Activated naive CD4-positive, alpha-beta T cell treated with anti-CD3 and anti-CD28 coated beads, Interleukin-2, amount 10 ng/mL, durations not matched to agents 7 days and 5 days (primary cell): ENCODE results near the gene FIS1.

Experiments used
- CTCF ChIA-PET: fragments of 350-600 bp; sonication (Branson Sonifier 250); formaldehyde crosslinking; loops from one replicate; lab custom pipeline; 2021; ENCODE audit warnings: antibody characterized with exemption; lab: Charles Lee
- DNase-seq: peaks from one replicate; pipeline ENCODE4 v3.0.0-alpha.2; 2020
- H3K27ac Mint-ChIP-seq: one replicate; pipeline ENCODE4 v1.8.0; 2021; ENCODE audit warnings: mild to moderate bottlenecking, moderate library complexity, mixed read lengths
- H3K27me3 Mint-ChIP-seq: one replicate; pipeline ENCODE4 v1.8.0; 2021; ENCODE audit warnings: mild to moderate bottlenecking, mixed read lengths
- H3K36me3 Mint-ChIP-seq: one replicate; pipeline ENCODE4 v1.8.0; 2021; ENCODE audit warnings: mixed read lengths
- H3K4me1 Mint-ChIP-seq: one replicate; pipeline ENCODE4 v1.8.0; 2021; ENCODE audit warnings: mixed read lengths
- H3K4me3 Mint-ChIP-seq: one replicate; pipeline ENCODE4 v1.8.0; 2021; ENCODE audit warnings: mild to moderate bottlenecking, moderate library complexity, mixed read lengths
- H3K9me3 Mint-ChIP-seq: one replicate; pipeline ENCODE4 v1.8.0; 2021; ENCODE audit warnings: mixed read lengths

Gene FIS1

DNA sequence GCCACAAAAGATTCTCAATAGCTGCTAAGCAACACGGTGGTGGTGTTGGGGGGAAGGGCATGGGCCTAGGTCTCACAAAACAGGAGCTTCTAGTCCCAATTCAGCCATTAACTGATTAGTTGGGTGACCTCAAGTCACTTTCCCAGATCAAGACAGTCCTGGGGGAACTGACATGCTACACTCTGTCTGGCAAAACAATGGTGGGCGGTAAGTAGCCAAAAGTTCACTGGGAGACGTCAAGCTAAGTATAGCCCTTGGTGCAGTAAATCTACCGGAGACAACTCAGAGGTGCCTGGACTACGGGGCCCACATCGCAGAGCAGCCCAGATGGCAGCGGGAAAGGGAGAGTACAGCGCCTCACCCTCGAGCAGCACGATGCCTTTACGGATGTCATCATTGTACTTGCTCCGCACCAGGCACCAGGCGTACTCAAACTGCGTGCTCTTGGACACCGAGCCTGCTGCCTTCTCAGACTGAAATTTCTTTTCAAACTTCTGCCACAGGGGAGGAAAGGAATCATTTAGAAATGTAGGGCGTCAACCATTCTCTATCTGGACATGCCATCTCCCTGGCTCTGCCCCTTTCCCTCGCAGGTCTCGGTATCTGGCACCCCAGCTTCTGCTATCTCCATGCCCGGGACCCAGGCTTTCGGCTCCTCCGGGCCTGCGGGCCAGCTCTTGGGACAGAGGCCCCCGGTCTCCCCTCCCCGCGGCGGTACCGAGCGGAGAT lies 1.1 kb downstream of the FIS1 start:
- Mint-ChIP-seq H3K4me3 (peak overlapping the region; percentile 92), H3K36me3 (peaks cover 39% of the 10 kb centered on the region), H3K4me1 (peaks cover 48% of the 10 kb centered on the region), H3K27ac (peak overlapping the region; percentile 97), H3K27me3 (no peaks in the 10 kb centered on the region), H3K9me3 (no peaks in the 10 kb centered on the region)
- CTCF ChIA-PET: interaction anchor here (0.6 to 4.3 kb wide), 16 partner anchors 8 to 121 kb away, joined by 3 to 33 read pairs (median 6); partner anchors contain the start of genes PLOD3 and ZNHIT1
- peak; percentile 39 for DNase-seq

DNA sequence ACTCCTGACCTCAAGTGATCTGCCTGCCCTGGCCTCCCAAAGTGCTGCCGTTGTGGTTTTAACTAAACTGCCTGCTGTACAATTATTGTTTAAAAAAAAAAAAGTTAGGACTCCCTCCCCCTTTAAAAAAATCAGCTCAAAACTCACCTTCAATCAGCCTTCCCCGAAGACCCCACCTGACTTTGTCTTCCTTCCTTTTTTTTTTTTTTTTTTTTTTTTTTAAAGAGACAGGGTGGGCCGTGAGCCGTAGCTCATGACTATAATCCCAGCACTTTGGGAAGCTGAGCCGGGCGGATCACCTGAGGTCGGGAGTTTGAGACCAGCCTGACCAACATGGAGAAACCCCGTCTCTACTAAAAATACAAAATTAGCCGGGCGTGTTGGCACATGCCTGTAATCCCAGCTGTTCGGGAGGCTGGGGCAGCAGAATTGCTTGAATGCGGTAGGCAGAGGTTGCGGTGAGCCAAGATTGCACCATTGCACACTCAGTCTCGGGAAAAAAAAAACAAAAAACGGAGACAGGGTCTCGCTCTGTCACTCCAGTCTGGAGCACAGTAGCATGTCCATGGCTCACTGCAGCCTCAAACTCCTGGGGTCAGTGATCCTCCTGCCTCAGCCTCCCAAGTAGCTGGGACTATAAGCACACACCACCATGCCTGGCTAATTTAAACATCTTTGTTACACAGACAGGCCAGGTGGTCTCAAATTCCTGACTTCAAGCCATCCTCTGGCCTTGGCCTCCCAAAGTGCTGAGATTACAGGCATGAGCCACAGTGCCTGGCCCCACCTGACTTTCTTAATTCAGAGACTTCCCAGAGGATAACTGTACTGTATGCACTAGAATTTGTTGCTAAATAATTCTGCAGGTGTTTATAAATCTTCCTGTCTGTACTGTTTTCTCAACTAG lies 3.2 kb downstream of the FIS1 start:
- no peaks in the 10 kb centered on the region for H3K9me3 Mint-ChIP-seq
- peaks cover 31% of the 10 kb centered on the region for H3K36me3 Mint-ChIP-seq
- CTCF ChIA-PET: interaction anchor here (3.5 to 4.3 kb wide), 2 partner anchors 41 to 98 kb away, joined by 20 to 21 read pairs; no protein-coding TSS in a partner anchor
- no peaks in the 10 kb centered on the region for H3K27me3 Mint-ChIP-seq
- H3K4me1 Mint-ChIP-seq: peaks cover 39% of the 10 kb centered on the region
- no peak overlapping the region for H3K4me3 Mint-ChIP-seq
- no peak for DNase-seq
- H3K27ac Mint-ChIP-seq: no peak overlapping the region

- H3K9me3 Mint-ChIP-seq: no peaks in the 10 kb centered on the region
- H3K27ac Mint-ChIP-seq: no peak overlapping the region
- CTCF ChIA-PET: interaction anchor here (0.5 kb wide), 1 partner anchor 40 kb away, joined by 3 read pairs; no protein-coding TSS in a partner anchor
Measured at GRCh38 chr7:101241015-101241363, 3.9 kb downstream of the FIS1 start.

GRCh38 chr7:101240226-101241014 lies 4.5 kb downstream of the FIS1 start:
- no peak overlapping the region for H3K27ac Mint-ChIP-seq
- H3K4me3 Mint-ChIP-seq: no peak overlapping the region
- H3K27me3 Mint-ChIP-seq: no peaks in the 10 kb centered on the region
- no peak for DNase-seq
- H3K36me3 Mint-ChIP-seq: peaks cover 32% of the 10 kb centered on the region
- no peaks in the 10 kb centered on the region for H3K9me3 Mint-ChIP-seq
- H3K4me1 Mint-ChIP-seq: peaks cover 33% of the 10 kb centered on the region
- CTCF ChIA-PET: interaction anchor here (0.5 kb wide), 1 partner anchor 41 kb away, joined by 3 read pairs; no protein-coding TSS in a partner anchor

More at GRCh38 chr7:101241015-101241363, 3.9 kb downstream of the FIS1 start:
- Mint-ChIP-seq H3K4me1 (peaks cover 39% of the 10 kb centered on the region), H3K36me3 (peaks cover 33% of the 10 kb centered on the region), H3K27me3 (no peaks in the 10 kb centered on the region), H3K4me3 (no peak overlapping the region)
- no peak for DNase-seq

GRCh38 chr7:101239951-101240220 lies 5.0 kb downstream of the FIS1 start:
- no peak for DNase-seq
- CTCF ChIA-PET: no interaction called here
- H3K27me3 Mint-ChIP-seq: no peaks in the 10 kb centered on the region
- no peaks in the 10 kb centered on the region for H3K9me3 Mint-ChIP-seq
- no peak overlapping the region for H3K4me3 Mint-ChIP-seq
- H3K4me1 Mint-ChIP-seq: peaks cover 28% of the 10 kb centered on the region
- no peak overlapping the region for H3K27ac Mint-ChIP-seq
- peaks cover 28% of the 10 kb centered on the region for H3K36me3 Mint-ChIP-seq

DNA sequence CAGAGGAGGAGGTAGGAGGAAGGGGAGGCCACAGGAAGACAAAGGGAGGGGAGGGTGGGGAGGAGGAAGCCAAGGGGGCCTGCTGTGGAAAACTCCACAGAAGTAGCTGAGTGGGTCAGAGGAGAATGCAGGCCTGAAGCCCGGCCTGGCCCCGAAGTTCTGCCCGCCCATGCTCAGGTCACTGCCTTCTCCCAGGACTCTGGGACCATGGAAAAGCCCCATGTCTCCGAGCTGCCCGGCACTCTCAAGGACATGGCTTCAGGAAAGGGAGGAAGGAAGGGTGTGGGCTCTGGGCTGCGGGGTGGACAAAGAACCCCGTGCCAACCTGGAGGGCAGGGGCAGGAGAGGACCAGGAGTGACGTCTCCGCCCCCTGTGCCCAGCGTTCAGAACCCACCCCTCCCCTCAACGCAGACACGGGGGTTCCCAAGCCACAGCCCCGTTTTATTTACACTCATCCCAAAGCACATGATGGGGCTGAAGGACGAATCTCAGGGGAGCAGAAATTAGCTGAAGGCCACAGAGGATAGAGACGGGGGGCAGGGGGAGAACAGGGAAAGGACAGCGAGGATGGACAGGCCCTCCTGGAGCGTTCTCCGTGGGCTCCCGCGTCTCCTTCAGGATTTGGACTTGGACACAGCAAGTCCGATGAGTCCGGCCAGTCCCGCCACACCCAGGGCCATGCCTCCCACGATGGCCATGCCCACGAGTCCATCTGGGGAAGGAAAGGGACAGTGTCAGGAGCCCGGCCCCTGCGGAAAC lies 5.5 kb downstream of the FIS1 start:
- Mint-ChIP-seq H3K27ac (no peak overlapping the region), H3K27me3 (no peaks in the 10 kb centered on the region), H3K36me3 (peaks cover 26% of the 10 kb centered on the region), H3K4me1 (peaks cover 25% of the 10 kb centered on the region), H3K9me3 (no peaks in the 10 kb centered on the region), H3K4me3 (no peak overlapping the region)
- CTCF ChIA-PET: no interaction called here
- no peak for DNase-seq

GRCh38 chr7:101238226-101239182 lies 6.4 kb downstream of the FIS1 start:
- H3K27ac Mint-ChIP-seq: no peak overlapping the region
- CTCF ChIA-PET: interaction anchor here (1.5 kb wide), 1 partner anchor 53 kb away, joined by 7 read pairs; no protein-coding TSS in a partner anchor

DNA sequence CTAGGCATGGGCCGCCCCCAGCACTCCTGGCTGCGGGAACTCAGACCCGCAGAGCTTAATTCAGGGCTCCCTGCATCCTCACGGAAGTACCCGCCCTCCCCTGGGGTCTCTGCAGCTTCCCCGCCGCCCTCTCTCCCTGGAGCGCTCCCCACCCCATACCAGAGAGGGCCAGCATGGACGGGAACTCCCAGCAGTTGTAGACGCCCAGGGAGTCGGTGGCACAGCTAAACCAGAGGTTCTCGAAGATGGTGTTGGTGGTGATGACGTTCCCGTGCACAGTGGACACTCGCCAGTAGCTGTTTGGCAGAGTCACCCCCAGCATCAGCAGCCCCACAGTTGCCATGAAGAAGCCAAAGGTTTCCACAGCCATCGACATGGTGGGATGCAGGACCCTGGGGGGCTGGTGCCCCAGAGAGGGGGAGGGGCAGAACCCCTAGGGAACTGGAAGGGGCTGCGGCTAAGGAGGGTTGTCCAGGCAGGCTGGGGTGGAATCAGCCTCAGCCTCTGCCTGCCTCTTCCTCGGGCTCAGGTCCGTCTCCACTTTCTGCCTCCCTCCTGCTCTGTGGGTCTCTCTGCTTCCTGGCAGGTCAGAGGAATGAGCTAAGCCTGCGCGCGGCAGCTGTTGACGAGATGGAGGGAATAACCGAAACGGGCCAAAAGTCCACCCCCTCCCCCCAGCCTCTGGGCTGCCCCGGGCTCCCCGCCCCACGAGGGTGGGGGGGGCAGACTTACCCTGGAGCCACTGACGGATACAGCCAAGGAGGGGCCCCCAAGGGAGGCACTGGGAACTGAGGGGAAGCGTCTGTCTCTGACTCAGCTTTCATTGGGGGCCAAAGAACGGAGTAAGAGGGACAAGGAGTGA lies 7.4 kb downstream of the FIS1 start, which contains the start of gene CLDN15:
Gene CLDN15 (minus strand): TSS at position 597 of the 862 bp plus-strand sequence. CDS start 221 bp downstream, at position 376.
- no peaks in the 10 kb centered on the region for H3K9me3 Mint-ChIP-seq
- CTCF ChIA-PET: interaction anchor here (1.5 kb wide), 1 partner anchor 54 kb away, joined by 7 read pairs; no protein-coding TSS in a partner anchor
- no peak within 1 kb of the TSS for H3K4me3 Mint-ChIP-seq
- peaks cover 16% of the 10 kb centered on the region for H3K36me3 Mint-ChIP-seq
- no peak for DNase-seq
- no peaks in the 10 kb centered on the region for H3K27me3 Mint-ChIP-seq
- H3K4me1 Mint-ChIP-seq: peaks cover 7% of the 10 kb centered on the region
- no peak within 1 kb of the TSS for H3K27ac Mint-ChIP-seq

More at GRCh38 chr7:101238226-101239182, 6.4 kb downstream of the FIS1 start:
- Mint-ChIP-seq H3K9me3 (no peaks in the 10 kb centered on the region), H3K27me3 (no peaks in the 10 kb centered on the region), H3K36me3 (peaks cover 20% of the 10 kb centered on the region), H3K4me3 (no peak overlapping the region), H3K4me1 (peaks cover 16% of the 10 kb centered on the region)
- no peak for DNase-seq

GRCh38 chr7:101236292-101236835 lies 8.5 kb downstream of the FIS1 start:
- Mint-ChIP-seq H3K4me3 (no peak overlapping the region), H3K27me3 (no peaks in the 10 kb centered on the region), H3K27ac (no peak overlapping the region), H3K36me3 (peaks cover 16% of the 10 kb centered on the region), H3K4me1 (peaks cover 5% of the 10 kb centered on the region), H3K9me3 (no peaks in the 10 kb centered on the region)
- CTCF ChIA-PET: interaction anchor here (0.6 to 1.5 kb wide), 2 partner anchors 55 to 172 kb away, joined by 3 to 7 read pairs; no protein-coding TSS in a partner anchor
- DNase-seq: no peak

DNA sequence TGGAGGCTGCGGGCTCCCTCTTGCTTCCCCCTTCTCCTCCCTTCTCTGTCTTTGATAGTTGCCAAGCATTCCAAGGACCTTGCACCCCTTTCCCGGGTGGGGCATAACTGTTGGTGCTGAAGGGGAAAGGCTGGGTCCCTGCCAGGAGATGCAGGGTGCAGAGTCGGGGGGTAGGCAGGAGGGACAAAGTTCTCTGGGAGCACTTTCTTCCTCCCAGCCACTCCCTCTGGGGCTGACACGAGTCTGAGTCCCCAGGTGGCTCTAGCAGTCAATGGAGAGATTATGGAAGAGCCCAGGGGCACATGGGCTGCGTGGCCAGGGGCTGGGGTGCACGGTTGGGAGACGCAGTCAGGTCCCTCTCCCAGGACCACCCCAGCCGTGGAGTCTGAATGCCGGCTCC lies 9.4 kb downstream of the FIS1 start:
- CTCF ChIA-PET: interaction anchor here (0.6 to 3.1 kb wide), 3 partner anchors 9 to 173 kb away, joined by 3 to 16 read pairs (median 13); partner anchors contain the start of gene FIS1
- Mint-ChIP-seq H3K4me1 (peaks cover 3% of the 10 kb centered on the region), H3K27me3 (no peaks in the 10 kb centered on the region), H3K9me3 (no peaks in the 10 kb centered on the region), H3K4me3 (no peak overlapping the region), H3K27ac (no peak overlapping the region), H3K36me3 (peaks cover 15% of the 10 kb centered on the region)
- DNase-seq: no peak

DNA sequence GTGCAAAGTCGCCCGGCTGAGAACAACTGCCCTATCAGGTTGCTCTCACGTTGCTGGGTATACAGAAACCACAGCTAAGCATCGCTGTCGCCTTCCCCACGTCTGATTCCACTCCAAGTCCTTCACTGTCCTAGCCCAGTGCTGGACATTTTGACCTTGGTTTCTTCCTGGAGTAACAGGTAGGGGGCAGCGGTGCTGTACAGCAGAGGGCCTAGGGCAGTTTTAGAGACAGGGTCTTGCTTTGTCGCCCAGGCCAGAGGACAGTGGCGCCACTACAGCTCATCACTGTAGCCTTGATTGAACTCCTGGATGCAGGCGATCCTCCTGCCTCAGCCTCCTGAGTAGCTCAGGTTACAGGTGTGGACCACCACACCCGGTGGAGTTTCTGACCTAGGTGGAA lies 9.8 kb downstream of the FIS1 start:
- no peak for DNase-seq
- H3K4me3 Mint-ChIP-seq: no peak overlapping the region
- no peaks in the 10 kb centered on the region for H3K9me3 Mint-ChIP-seq
- CTCF ChIA-PET: interaction anchor here (2.1 to 3.1 kb wide), 2 partner anchors 9 to 48 kb away, joined by 13 to 16 read pairs; partner anchors contain the start of gene FIS1
- peaks cover 4% of the 10 kb centered on the region for H3K4me1 Mint-ChIP-seq
- no peaks in the 10 kb centered on the region for H3K27me3 Mint-ChIP-seq
- H3K27ac Mint-ChIP-seq: no peak overlapping the region
- peaks cover 15% of the 10 kb centered on the region for H3K36me3 Mint-ChIP-seq
